BJ (cell line): ENCODE data around the gene PTBP1. TPM values are rescaled to one million over a fixed set of nuclear protein-coding genes. Genes with fewer than 3 reads are reported as not detected.
A peak's percentile ranks its signal among the peaks of the same experiment; 100 is the strongest.

Source experiments
- CTCF ChIA-PET: fragments of 350-600 bp; formaldehyde crosslinking; extraction: SDS; loops from one replicate; lab custom pipeline; 2021; ENCODE audit warnings: antibody characterized with exemption, inconsistent platforms; lab: Yijun Ruan, JAX
- POLR2A ChIA-PET: fragments of 300-600 bp; sonication (Branson Sonifier 250); formaldehyde crosslinking; extraction: SDS; loops from one replicate; lab custom pipeline; 2021; ENCODE audit warnings: antibody characterized with exemption; lab: Charles Lee
- DNase-seq: peaks from one replicate; pipeline ENCODE4 v3.0.0-alpha.2; 2011; ENCODE audit warnings: low read depth
- H3K27me3 ChIP-seq: 2 replicates; pipeline ENCODE4 v1.6.0; 2011; ENCODE audit warnings: low read length; ENCODE audit not compliant: control insufficient read depth, insufficient read depth
- H3K36me3 ChIP-seq: 2 replicates; pipeline ENCODE4 v1.5.1; 2011; ENCODE audit warnings: low read length; ENCODE audit not compliant: control insufficient read depth, insufficient read depth
- H3K4me3 ChIP-seq: 2 replicates; pipeline ENCODE4 v1.5.1; 2011; ENCODE audit warnings: low read depth, mild to moderate bottlenecking, control low read depth, low read length
- CTCF ChIP-seq: IDR thresholded peaks from 2 replicates; pipeline ENCODE4 v1.5.1; 2011; ENCODE audit warnings: low read depth, mild to moderate bottlenecking, control low read depth, inconsistent platforms, low read length, moderate library complexity; ENCODE audit not compliant: insufficient read depth
- polyA plus RNA-seq: library from polyadenylated mRNA; depleted of rRNA; stranded (reverse); fragments of >200 nt; gene quantifications from 2 replicates; pipeline ENCODE4 v1.2.3, GENCODE V29; 2011

The PTBP1 gene
- polyA plus RNA-seq, 1 experiment, result 328 TPM

- TF ChIP-seq CTCF, result no peak
- DNase-seq, result no peak
- H3K27me3 ChIP-seq, result no peaks in the 10 kb centered on the region
- ChIA-PET CTCF (no interaction called here), POLR2A (no interaction called here)
- H3K4me3 ChIP-seq, result no peak overlapping the region
- no peaks in the 10 kb centered on the region for H3K36me3 ChIP-seq
Measured at GRCh38 chr19:765179-765738, 32.0 kb upstream of the PTBP1 start.

GRCh38 chr19:768424-768823, 28.8 kb upstream of the PTBP1 start:
- POLR2A ChIA-PET, result no interaction called here
- no peak for TF ChIP-seq CTCF
- Histone ChIP-seq H3K27me3 (no peaks in the 10 kb centered on the region), H3K36me3 (no peaks in the 10 kb centered on the region), H3K4me3 (no peak overlapping the region)
- peak; percentile 75 for DNase-seq
- CTCF ChIA-PET, result interaction anchor here (0.8 to 2.4 kb wide), 9 partner anchors 20 to 214 kb away, joined by 3 to 7 read pairs (median 4); no protein-coding TSS in a partner anchor

GRCh38 chr19:769616-770015, 27.6 kb upstream of the PTBP1 start:
- DNase-seq, result no peak
- no peaks in the 10 kb centered on the region for H3K36me3 ChIP-seq
- ChIA-PET CTCF (interaction anchor here (0.6 to 2.4 kb wide), 22 partner anchors 9 to 215 kb away, joined by 3 to 7 read pairs (median 3); partner anchors contain the start of gene WDR18), POLR2A (no interaction called here)
- TF ChIP-seq CTCF, result no peak
- H3K27me3 ChIP-seq, result no peaks in the 10 kb centered on the region
- no peak overlapping the region for H3K4me3 ChIP-seq

GRCh38 chr19:771332-771785, 25.9 kb upstream of the PTBP1 start:
- Histone ChIP-seq H3K4me3 (no peak overlapping the region), H3K36me3 (no peaks in the 10 kb centered on the region), H3K27me3 (no peaks in the 10 kb centered on the region)
- peak; percentile 64 for TF ChIP-seq CTCF
- ChIA-PET POLR2A (no interaction called here), CTCF (interaction anchor here (0.7 to 1.4 kb wide), 6 partner anchors 12 to 87 kb away, joined by 3 to 4 read pairs (median 3); no protein-coding TSS in a partner anchor)
- DNase-seq, result no peak

GRCh38 chr19:772063-772462, 25.2 kb upstream of the PTBP1 start:
- POLR2A ChIA-PET, result no interaction called here
- H3K4me3 ChIP-seq, result no peak overlapping the region
- DNase-seq, result no peak
- no peaks in the 10 kb centered on the region for H3K27me3 ChIP-seq
- no peaks in the 10 kb centered on the region for H3K36me3 ChIP-seq
- TF ChIP-seq CTCF, result no peak
- CTCF ChIA-PET, result interaction anchor here (1.1 to 1.5 kb wide), 6 partner anchors 9 to 212 kb away, joined by 3 to 7 read pairs (median 4); partner anchors contain the start of gene WDR18
